HEK293 (cell line): Measurements from ENCODE around the gene EFEMP1.

ENCODE experiments used
- CTCF ChIA-PET: fragments of 350-600 bp; formaldehyde crosslinking; extraction: SDS; loops from one replicate; lab custom pipeline; 2021; ENCODE audit warnings: antibody characterized with exemption; lab: Yijun Ruan, JAX
- POLR2A ChIA-PET: fragments of 300-600 bp; formaldehyde crosslinking; extraction: SDS; loops from one replicate; lab custom pipeline; 2020; ENCODE audit warnings: antibody characterized with exemption, inconsistent platforms; lab: Yijun Ruan, JAX
- H3K27ac ChIP-seq: fragments of 200-500 bp; sonication (Bioruptor generic); 2 replicates; pipeline ENCODE4 v1.5.1; 2014; ENCODE audit warnings: low read depth, low read length, control low read depth, inconsistent platforms; ENCODE audit errors: extremely low read depth
- H3K36me3 ChIP-seq, 2 experiments: fragments of 200-500 bp in 1 of 2; sonication (Bioruptor generic) in 1 of 2; 1 replicate in 1 of 2; 2 replicates in 1 of 2; pipeline ENCODE4 v1.5.1; 2014 to 2017; ENCODE audit warnings: inconsistent platforms in 2 of 2, low read length in 2 of 2; ENCODE audit not compliant: control insufficient read depth in 2 of 2, insufficient read depth in 1 of 2
- H3K4me1 ChIP-seq: fragments of 200-500 bp; sonication (Bioruptor generic); 2 replicates; pipeline ENCODE4 v1.5.1; 2014; ENCODE audit warnings: mild to moderate bottlenecking, low read length, inconsistent platforms; ENCODE audit not compliant: control insufficient read depth, insufficient read depth
- H3K4me3 ChIP-seq: 2 replicates; pipeline ENCODE4 v1.5.1; 2011; ENCODE audit warnings: low read depth, mild to moderate bottlenecking, control low read depth, low read length, moderate library complexity
- H3K9me3 ChIP-seq: fragments of 200-500 bp; sonication (Bioruptor generic); 2 replicates; pipeline ENCODE4 v1.5.1; 2014; ENCODE audit warnings: low read depth, low read length, inconsistent platforms; ENCODE audit not compliant: control insufficient read depth, insufficient read depth
- MEIS1 ChIP-seq: sonication (generic); formaldehyde crosslinking; IDR thresholded peaks from 2 replicates; pipeline ENCODE4 v1.8.1; 2022; ENCODE audit warnings: missing genetic modification reagents, mild to moderate bottlenecking, borderline replicate concordance
- REPIN1 ChIP-seq: fragments of 450-650 bp; formaldehyde crosslinking; IDR thresholded peaks from 2 replicates; pipeline ENCODE4 v1.5.1; 2017; ENCODE audit warnings: missing biosample characterization, missing genetic modification characterization, low read depth
- SP2 ChIP-seq: fragments of 450-650 bp; formaldehyde crosslinking; IDR thresholded peaks from 2 replicates; pipeline ENCODE4 v1.5.1; 2016; ENCODE audit warnings: missing biosample characterization, missing genetic modification characterization
- SP7 ChIP-seq: fragments of 450-650 bp; formaldehyde crosslinking; IDR thresholded peaks from 2 replicates; pipeline ENCODE4 v1.5.1; 2016; ENCODE audit warnings: missing biosample characterization, missing genetic modification characterization
- YY1 ChIP-seq: fragments of 450-650 bp; formaldehyde crosslinking; IDR thresholded peaks from 2 replicates; pipeline ENCODE4 v1.5.1; 2018; ENCODE audit warnings: missing biosample characterization, missing genetic modification characterization
- ZFHX2 ChIP-seq: fragments of 450-650 bp; formaldehyde crosslinking; conservative IDR thresholded peaks from 2 replicates; pipeline ENCODE4 v1.5.1; 2016; ENCODE audit warnings: missing biosample characterization, missing genetic modification characterization
- ZIC2 ChIP-seq: fragments of 450-650 bp; formaldehyde crosslinking; IDR thresholded peaks from 2 replicates; pipeline ENCODE4 v1.5.1; 2016; ENCODE audit warnings: missing biosample characterization, missing genetic modification characterization
- ZNF121 ChIP-seq: fragments of 450-650 bp; formaldehyde crosslinking; IDR thresholded peaks from 2 replicates; pipeline ENCODE4 v1.5.1; 2016; ENCODE audit warnings: missing biosample characterization, missing genetic modification characterization
- ZNF132 ChIP-seq: fragments of 450-650 bp; formaldehyde crosslinking; IDR thresholded peaks from 2 replicates; pipeline ENCODE4 v1.5.1; 2017; ENCODE audit warnings: missing biosample characterization, missing genetic modification characterization, borderline replicate concordance
- ZNF221 ChIP-seq: fragments of 450-650 bp; formaldehyde crosslinking; IDR thresholded peaks from 2 replicates; pipeline ENCODE4 v1.5.1; 2017; ENCODE audit warnings: missing biosample characterization, missing genetic modification characterization, borderline replicate concordance
- ZNF248 ChIP-seq: fragments of 450-650 bp; formaldehyde crosslinking; IDR thresholded peaks from 2 replicates; pipeline ENCODE4 v1.5.1; 2017; ENCODE audit warnings: missing biosample characterization, missing genetic modification characterization
- ZNF514 ChIP-seq: fragments of 450-650 bp; formaldehyde crosslinking; IDR thresholded peaks from 2 replicates; pipeline ENCODE4 v1.5.1; 2016; ENCODE audit warnings: missing biosample characterization, missing genetic modification characterization
- ZNF521 ChIP-seq: fragments of 450-650 bp; formaldehyde crosslinking; IDR thresholded peaks from 2 replicates; pipeline ENCODE4 v1.5.1; 2017; ENCODE audit warnings: missing biosample characterization, mild to moderate bottlenecking, missing genetic modification characterization
- ZNF571 ChIP-seq: fragments of 450-650 bp; formaldehyde crosslinking; IDR thresholded peaks from 2 replicates; pipeline ENCODE4 v1.5.0; 2017; ENCODE audit warnings: missing biosample characterization, missing genetic modification characterization
- ZNF585B ChIP-seq: fragments of 450-650 bp; formaldehyde crosslinking; IDR thresholded peaks from 2 replicates; pipeline ENCODE4 v1.5.1; 2016; ENCODE audit warnings: missing biosample characterization, missing genetic modification characterization
- ZXDB ChIP-seq: fragments of 450-650 bp; formaldehyde crosslinking; IDR thresholded peaks from 2 replicates; pipeline ENCODE4 v1.5.1; 2016; ENCODE audit warnings: missing biosample characterization, missing genetic modification characterization
- TF ChIP-seq, protein P1 (sequence below): fragments of 450-650 bp; formaldehyde crosslinking; conservative IDR thresholded peaks from 2 replicates; pipeline ENCODE4 v1.5.1; 2016; ENCODE audit warnings: low read depth, missing biosample characterization, missing genetic modification characterization
- TF ChIP-seq, protein P2 (sequence below): fragments of 450-650 bp; formaldehyde crosslinking; IDR thresholded peaks from 2 replicates; pipeline ENCODE4 v1.5.1; 2016; ENCODE audit warnings: missing biosample characterization, missing genetic modification characterization
- TF ChIP-seq, protein P3 (sequence below): fragments of 450-650 bp; formaldehyde crosslinking; IDR thresholded peaks from 2 replicates; pipeline ENCODE4 v1.5.1; 2016; ENCODE audit warnings: missing biosample characterization, missing genetic modification characterization
- TF ChIP-seq, protein P4 (sequence below): fragments of 450-650 bp; formaldehyde crosslinking; IDR thresholded peaks from 2 replicates; pipeline ENCODE4 v1.5.1; 2016; ENCODE audit warnings: missing biosample characterization, missing genetic modification characterization
- TF ChIP-seq, protein P5 (sequence below): fragments of 450-650 bp; formaldehyde crosslinking; IDR thresholded peaks from 2 replicates; pipeline ENCODE4 v1.5.1; 2017; ENCODE audit warnings: missing biosample characterization, mild to moderate bottlenecking, missing genetic modification characterization, moderate library complexity

The EFEMP1 gene

DNA sequence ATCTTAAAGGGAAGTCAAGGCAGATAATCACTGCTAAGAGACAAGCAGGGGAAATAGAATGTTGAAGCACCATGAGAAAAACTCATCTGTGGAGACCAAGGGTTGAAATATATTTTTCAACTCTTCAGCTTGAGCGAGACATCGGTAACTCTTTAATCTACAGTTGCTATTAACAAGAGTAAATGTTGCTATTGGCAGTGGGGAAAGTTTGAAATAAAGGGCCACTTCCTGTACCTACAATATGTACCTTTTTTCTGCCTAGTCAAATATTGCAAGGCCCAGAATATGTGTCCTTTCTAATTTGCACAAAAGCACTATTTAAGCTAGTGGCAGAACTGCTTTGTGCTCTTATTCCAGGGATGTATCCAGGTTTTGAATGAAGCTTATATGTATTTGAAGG is 65.8 kb downstream of the EFEMP1 start:
- no peaks in the 10 kb centered on the region for H3K9me3 ChIP-seq
- ChIA-PET POLR2A (interaction anchor here (0.6 kb wide), 1 partner anchor 121 kb away, joined by 3 read pairs; no protein-coding TSS in a partner anchor), CTCF (interaction anchor here (0.6 to 1.5 kb wide), 2 partner anchors 20 to 86 kb away, joined by 5 to 6 read pairs; no protein-coding TSS in a partner anchor)
- TF ChIP-seq ZNF132 (no peak), ZIC2 (no peak), MEIS1 (CRISPR knock-in tag) (no peak), ZNF571 (tag by site-specific recombination) (no peak), YY1 (tag by site-specific recombination) (no peak), ZNF585B (tag by site-specific recombination) (no peak), SP2 (tag by site-specific recombination) (no peak)
- TF ChIP-seq, protein P1, sequence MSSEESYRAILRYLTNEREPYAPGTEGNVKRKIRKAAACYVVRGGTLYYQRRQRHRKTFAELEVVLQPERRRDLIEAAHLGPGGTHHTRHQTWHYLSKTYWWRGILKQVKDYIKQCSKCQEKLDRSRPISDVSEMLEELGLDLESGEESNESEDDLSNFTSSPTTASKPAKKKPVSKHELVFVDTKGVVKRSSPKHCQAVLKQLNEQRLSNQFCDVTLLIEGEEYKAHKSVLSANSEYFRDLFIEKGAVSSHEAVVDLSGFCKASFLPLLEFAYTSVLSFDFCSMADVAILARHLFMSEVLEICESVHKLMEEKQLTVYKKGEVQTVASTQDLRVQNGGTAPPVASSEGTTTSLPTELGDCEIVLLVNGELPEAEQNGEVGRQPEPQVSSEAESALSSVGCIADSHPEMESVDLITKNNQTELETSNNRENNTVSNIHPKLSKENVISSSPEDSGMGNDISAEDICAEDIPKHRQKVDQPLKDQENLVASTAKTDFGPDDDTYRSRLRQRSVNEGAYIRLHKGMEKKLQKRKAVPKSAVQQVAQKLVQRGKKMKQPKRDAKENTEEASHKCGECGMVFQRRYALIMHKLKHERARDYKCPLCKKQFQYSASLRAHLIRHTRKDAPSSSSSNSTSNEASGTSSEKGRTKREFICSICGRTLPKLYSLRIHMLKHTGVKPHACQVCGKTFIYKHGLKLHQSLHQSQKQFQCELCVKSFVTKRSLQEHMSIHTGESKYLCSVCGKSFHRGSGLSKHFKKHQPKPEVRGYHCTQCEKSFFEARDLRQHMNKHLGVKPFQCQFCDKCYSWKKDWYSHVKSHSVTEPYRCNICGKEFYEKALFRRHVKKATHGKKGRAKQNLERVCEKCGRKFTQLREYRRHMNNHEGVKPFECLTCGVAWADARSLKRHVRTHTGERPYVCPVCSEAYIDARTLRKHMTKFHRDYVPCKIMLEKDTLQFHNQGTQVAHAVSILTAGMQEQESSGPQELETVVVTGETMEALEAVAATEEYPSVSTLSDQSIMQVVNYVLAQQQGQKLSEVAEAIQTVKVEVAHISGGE (tag by site-specific recombination): no peak
- no peaks in the 10 kb centered on the region for H3K36me3 ChIP-seq
- peaks cover 5% of the 10 kb centered on the region; the same call in 1 of the 2 replicates for H3K4me1 ChIP-seq
- no peak overlapping the region for H3K4me3 ChIP-seq
- H3K27ac ChIP-seq: no peak overlapping the region

DNA sequence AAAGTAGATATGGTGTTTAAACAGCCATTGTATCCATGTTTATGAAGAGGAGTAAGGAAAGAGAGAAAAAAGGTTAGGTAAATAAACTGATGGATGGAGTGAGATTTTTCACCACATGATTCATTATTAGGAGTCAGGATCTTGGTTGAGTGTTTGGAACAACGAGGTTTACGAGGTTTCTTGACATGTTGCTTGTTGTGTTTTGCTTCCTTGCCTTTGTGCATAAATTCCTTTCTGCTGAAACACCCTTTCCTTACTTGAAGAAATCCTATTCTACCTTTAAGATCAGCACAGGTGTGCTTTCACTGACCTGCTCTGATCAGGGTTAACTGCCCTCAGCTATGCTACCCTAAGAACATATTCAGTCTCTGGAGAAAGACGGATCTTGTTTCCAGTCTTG is 66.6 kb downstream of the EFEMP1 start:
- H3K4me1 ChIP-seq: peaks cover 5% of the 10 kb centered on the region; the same call in 1 of the 2 replicates
- H3K9me3 ChIP-seq: no peaks in the 10 kb centered on the region
- no peak overlapping the region for H3K27ac ChIP-seq
- ChIA-PET POLR2A (no interaction called here), CTCF (interaction anchor here (1.5 kb wide), 1 partner anchor 85 kb away, joined by 6 read pairs; no protein-coding TSS in a partner anchor)
- H3K4me3 ChIP-seq: no peak overlapping the region
- no peaks in the 10 kb centered on the region for H3K36me3 ChIP-seq
- TF ChIP-seq ZXDB (tag by site-specific recombination): no peak
- TF ChIP-seq REPIN1 (tag by site-specific recombination): no peak
- no peak for TF ChIP-seq ZNF248 (tag by site-specific recombination)
- TF ChIP-seq ZNF221 (tag by site-specific recombination): no peak
- TF ChIP-seq, protein P2, sequence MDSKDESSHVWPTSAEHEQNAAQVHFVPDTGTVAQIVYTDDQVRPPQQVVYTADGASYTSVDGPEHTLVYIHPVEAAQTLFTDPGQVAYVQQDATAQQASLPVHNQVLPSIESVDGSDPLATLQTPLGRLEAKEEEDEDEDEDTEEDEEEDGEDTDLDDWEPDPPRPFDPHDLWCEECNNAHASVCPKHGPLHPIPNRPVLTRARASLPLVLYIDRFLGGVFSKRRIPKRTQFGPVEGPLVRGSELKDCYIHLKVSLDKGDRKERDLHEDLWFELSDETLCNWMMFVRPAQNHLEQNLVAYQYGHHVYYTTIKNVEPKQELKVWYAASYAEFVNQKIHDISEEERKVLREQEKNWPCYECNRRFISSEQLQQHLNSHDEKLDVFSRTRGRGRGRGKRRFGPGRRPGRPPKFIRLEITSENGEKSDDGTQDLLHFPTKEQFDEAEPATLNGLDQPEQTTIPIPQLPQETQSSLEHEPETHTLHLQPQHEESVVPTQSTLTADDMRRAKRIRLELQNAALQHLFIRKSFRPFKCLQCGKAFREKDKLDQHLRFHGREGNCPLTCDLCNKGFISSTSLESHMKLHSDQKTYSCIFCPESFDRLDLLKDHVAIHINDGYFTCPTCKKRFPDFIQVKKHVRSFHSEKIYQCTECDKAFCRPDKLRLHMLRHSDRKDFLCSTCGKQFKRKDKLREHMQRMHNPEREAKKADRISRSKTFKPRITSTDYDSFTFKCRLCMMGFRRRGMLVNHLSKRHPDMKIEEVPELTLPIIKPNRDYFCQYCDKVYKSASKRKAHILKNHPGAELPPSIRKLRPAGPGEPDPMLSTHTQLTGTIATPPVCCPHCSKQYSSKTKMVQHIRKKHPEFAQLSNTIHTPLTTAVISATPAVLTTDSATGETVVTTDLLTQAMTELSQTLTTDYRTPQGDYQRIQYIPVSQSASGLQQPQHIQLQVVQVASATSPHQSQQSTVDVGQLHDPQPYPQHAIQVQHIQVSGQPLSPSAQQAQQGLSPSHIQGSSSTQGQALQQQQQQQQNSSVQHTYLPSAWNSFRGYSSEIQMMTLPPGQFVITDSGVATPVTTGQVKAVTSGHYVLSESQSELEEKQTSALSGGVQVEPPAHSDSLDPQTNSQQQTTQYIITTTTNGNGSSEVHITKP (tag by site-specific recombination): no peak
- TF ChIP-seq ZNF121 (tag by site-specific recombination): no peak
- TF ChIP-seq ZFHX2 (tag by site-specific recombination): no peak
- TF ChIP-seq, protein P3, sequence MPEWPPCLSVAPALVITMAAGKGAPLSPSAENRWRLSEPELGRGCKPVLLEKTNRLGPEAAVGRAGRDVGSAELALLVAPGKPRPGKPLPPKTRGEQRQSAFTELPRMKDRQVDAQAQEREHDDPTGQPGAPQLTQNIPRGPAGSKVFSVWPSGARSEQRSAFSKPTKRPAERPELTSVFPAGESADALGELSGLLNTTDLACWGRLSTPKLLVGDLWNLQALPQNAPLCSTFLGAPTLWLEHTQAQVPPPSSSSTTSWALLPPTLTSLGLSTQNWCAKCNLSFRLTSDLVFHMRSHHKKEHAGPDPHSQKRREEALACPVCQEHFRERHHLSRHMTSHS (tag by site-specific recombination): no peak
- TF ChIP-seq, protein P4, sequence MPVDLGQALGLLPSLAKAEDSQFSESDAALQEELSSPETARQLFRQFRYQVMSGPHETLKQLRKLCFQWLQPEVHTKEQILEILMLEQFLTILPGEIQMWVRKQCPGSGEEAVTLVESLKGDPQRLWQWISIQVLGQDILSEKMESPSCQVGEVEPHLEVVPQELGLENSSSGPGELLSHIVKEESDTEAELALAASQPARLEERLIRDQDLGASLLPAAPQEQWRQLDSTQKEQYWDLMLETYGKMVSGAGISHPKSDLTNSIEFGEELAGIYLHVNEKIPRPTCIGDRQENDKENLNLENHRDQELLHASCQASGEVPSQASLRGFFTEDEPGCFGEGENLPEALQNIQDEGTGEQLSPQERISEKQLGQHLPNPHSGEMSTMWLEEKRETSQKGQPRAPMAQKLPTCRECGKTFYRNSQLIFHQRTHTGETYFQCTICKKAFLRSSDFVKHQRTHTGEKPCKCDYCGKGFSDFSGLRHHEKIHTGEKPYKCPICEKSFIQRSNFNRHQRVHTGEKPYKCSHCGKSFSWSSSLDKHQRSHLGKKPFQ (tag by site-specific recombination): no peak
- TF ChIP-seq, protein P5, sequence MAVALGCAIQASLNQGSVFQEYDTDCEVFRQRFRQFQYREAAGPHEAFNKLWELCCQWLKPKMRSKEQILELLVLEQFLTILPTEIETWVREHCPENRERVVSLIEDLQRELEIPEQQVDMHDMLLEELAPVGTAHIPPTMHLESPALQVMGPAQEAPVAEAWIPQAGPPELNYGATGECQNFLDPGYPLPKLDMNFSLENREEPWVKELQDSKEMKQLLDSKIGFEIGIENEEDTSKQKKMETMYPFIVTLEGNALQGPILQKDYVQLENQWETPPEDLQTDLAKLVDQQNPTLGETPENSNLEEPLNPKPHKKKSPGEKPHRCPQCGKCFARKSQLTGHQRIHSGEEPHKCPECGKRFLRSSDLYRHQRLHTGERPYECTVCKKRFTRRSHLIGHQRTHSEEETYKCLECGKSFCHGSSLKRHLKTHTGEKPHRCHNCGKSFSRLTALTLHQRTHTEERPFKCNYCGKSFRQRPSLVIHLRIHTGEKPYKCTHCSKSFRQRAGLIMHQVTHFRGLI (tag by site-specific recombination): no peak
- no peak for TF ChIP-seq ZNF514 (tag by site-specific recombination)
- no peak for TF ChIP-seq YY1 (tag by site-specific recombination)
- no peak for TF ChIP-seq ZNF521 (tag by site-specific recombination)
- TF ChIP-seq SP7 (tag by site-specific recombination): no peak
